HG02885 (cell line): Measurements from ENCODE around the gene LCE2D.
"Not testable (repeated sequence)": the region's sequence is repeated elsewhere in the genome, so short reads cannot be mapped to it uniquely, and the experiment has no call there.

Experiments
- ATAC-seq: cut with Tn5 transposase; IDR thresholded peaks from one replicate; pipeline ENCODE4 v1.9.1; 2021; ENCODE audit warnings: mild to moderate bottlenecking; ENCODE audit not compliant: unreplicated experiment, poor library complexity

Gene LCE2D

GRCh38 chr1:152685823-152686222 is 22.6 kb downstream of the LCE2D start, which contains the start of gene LCE2B:
Gene LCE2B (plus strand): TSS chr1:152686123. CDS start chr1:152686844, 721 bp downstream.
- not testable (repeated sequence) for ATAC-seq

- ATAC-seq = no peak
Observed at GRCh38 chr1:152697701-152698600, 34.8 kb downstream of the LCE2D start, which contains the start of gene LCE2A. Gene LCE2A (plus strand): TSS chr1:152698345. CDS start chr1:152698902, 557 bp downstream.

GRCh38 chr1:152699746-152700145 is 36.6 kb downstream of the LCE2D start:
- ATAC-seq = no peak

- ATAC-seq = no peak
Observed at GRCh38 chr1:152707860-152708259, 44.7 kb downstream of the LCE2D start, which contains the start of gene LCE4A. Gene LCE4A (plus strand): TSS chr1:152708160. CDS start chr1:152709076, 916 bp downstream.
